HEK293 (cell line): ENCODE measurements around the gene USP31.

Experiments used
- CTCF ChIA-PET: fragments of 350-600 bp; formaldehyde crosslinking; extraction: SDS; loops from one replicate; lab custom pipeline; 2021; ENCODE audit warnings: antibody characterized with exemption; lab: Yijun Ruan, JAX
- POLR2A ChIA-PET: fragments of 300-600 bp; formaldehyde crosslinking; extraction: SDS; loops from one replicate; lab custom pipeline; 2020; ENCODE audit warnings: antibody characterized with exemption, inconsistent platforms; lab: Yijun Ruan, JAX
- H3K27ac ChIP-seq: fragments of 200-500 bp; sonication (Bioruptor generic); 2 replicates; pipeline ENCODE4 v1.5.1; 2014; ENCODE audit warnings: low read depth, low read length, control low read depth, inconsistent platforms; ENCODE audit errors: extremely low read depth
- H3K36me3 ChIP-seq, 2 experiments: fragments of 200-500 bp in 1 of 2; sonication (Bioruptor generic) in 1 of 2; 1 replicate in 1 of 2; 2 replicates in 1 of 2; pipeline ENCODE4 v1.5.1; 2014 to 2017; ENCODE audit warnings: inconsistent platforms in 2 of 2, low read length in 2 of 2; ENCODE audit not compliant: control insufficient read depth in 2 of 2, insufficient read depth in 1 of 2
- H3K4me1 ChIP-seq: fragments of 200-500 bp; sonication (Bioruptor generic); 2 replicates; pipeline ENCODE4 v1.5.1; 2014; ENCODE audit warnings: mild to moderate bottlenecking, low read length, inconsistent platforms; ENCODE audit not compliant: control insufficient read depth, insufficient read depth
- H3K4me3 ChIP-seq: 2 replicates; pipeline ENCODE4 v1.5.1; 2011; ENCODE audit warnings: low read depth, mild to moderate bottlenecking, control low read depth, low read length, moderate library complexity
- H3K9me3 ChIP-seq: fragments of 200-500 bp; sonication (Bioruptor generic); 2 replicates; pipeline ENCODE4 v1.5.1; 2014; ENCODE audit warnings: low read depth, low read length, inconsistent platforms; ENCODE audit not compliant: control insufficient read depth, insufficient read depth
- BCL11B ChIP-seq: fragments of 450-650 bp; formaldehyde crosslinking; IDR thresholded peaks from 2 replicates; pipeline ENCODE4 v1.5.1; 2016; ENCODE audit warnings: low read depth, missing biosample characterization, missing genetic modification characterization
- CTCF ChIP-seq: fragments of 450-650 bp; formaldehyde crosslinking; IDR thresholded peaks from 2 replicates; pipeline ENCODE4 v1.5.1; 2016; ENCODE audit warnings: missing biosample characterization, missing genetic modification characterization
- FEZF1 ChIP-seq: fragments of 450-650 bp; formaldehyde crosslinking; IDR thresholded peaks from 2 replicates; pipeline ENCODE4 v1.5.1; 2016; ENCODE audit warnings: missing biosample characterization, missing genetic modification characterization
- GLIS1 ChIP-seq: fragments of 450-650 bp; formaldehyde crosslinking; IDR thresholded peaks from 2 replicates; pipeline ENCODE4 v1.5.1; 2016; ENCODE audit warnings: missing biosample characterization, missing genetic modification characterization
- HOXD13 ChIP-seq: sonication (generic); formaldehyde crosslinking; IDR thresholded peaks from 2 replicates; pipeline ENCODE4 v1.8.0; 2022; ENCODE audit warnings: missing genetic modification reagents, borderline replicate concordance
- PBX3 ChIP-seq: sonication (generic); formaldehyde crosslinking; IDR thresholded peaks from 2 replicates; pipeline ENCODE4 v1.8.1; 2022; ENCODE audit warnings: mild to moderate bottlenecking, moderate library complexity, missing genetic modification reagents
- PRDM2 ChIP-seq: fragments of 450-650 bp; formaldehyde crosslinking; IDR thresholded peaks from 2 replicates; pipeline ENCODE4 v1.5.1; 2016; ENCODE audit warnings: missing biosample characterization, missing genetic modification characterization, borderline replicate concordance
- SCRT2 ChIP-seq: fragments of 450-650 bp; formaldehyde crosslinking; IDR thresholded peaks from 2 replicates; pipeline ENCODE4 v1.5.1; 2016; ENCODE audit warnings: missing biosample characterization, missing genetic modification characterization
- ZBTB10 ChIP-seq: fragments of 450-650 bp; formaldehyde crosslinking; IDR thresholded peaks from 2 replicates; pipeline ENCODE4 v1.5.1; 2016; ENCODE audit warnings: missing biosample characterization, missing genetic modification characterization
- ZBTB48 ChIP-seq: fragments of 450-650 bp; formaldehyde crosslinking; IDR thresholded peaks from 2 replicates; pipeline ENCODE4 v1.5.1; 2016; ENCODE audit warnings: missing biosample characterization, missing genetic modification characterization
- ZEB2 ChIP-seq: fragments of 450-650 bp; formaldehyde crosslinking; IDR thresholded peaks from 2 replicates; pipeline ENCODE4 v1.5.1; 2016; ENCODE audit warnings: missing biosample characterization, missing genetic modification characterization
- ZFP37 ChIP-seq: fragments of 450-650 bp; formaldehyde crosslinking; IDR thresholded peaks from 2 replicates; pipeline ENCODE4 v1.5.1; 2016; ENCODE audit warnings: missing biosample characterization, missing genetic modification characterization
- ZFP69B ChIP-seq: fragments of 450-650 bp; formaldehyde crosslinking; IDR thresholded peaks from 2 replicates; pipeline ENCODE4 v1.5.1; 2016; ENCODE audit warnings: missing biosample characterization, missing genetic modification characterization
- ZNF133 ChIP-seq: fragments of 450-650 bp; formaldehyde crosslinking; IDR thresholded peaks from 2 replicates; pipeline ENCODE4 v1.5.1; 2016; ENCODE audit warnings: missing biosample characterization, missing genetic modification characterization
- ZNF169 ChIP-seq: fragments of 450-650 bp; formaldehyde crosslinking; IDR thresholded peaks from 2 replicates; pipeline ENCODE4 v1.5.1; 2016; ENCODE audit warnings: missing biosample characterization, missing genetic modification characterization
- ZNF248 ChIP-seq: fragments of 450-650 bp; formaldehyde crosslinking; IDR thresholded peaks from 2 replicates; pipeline ENCODE4 v1.5.1; 2017; ENCODE audit warnings: missing biosample characterization, missing genetic modification characterization
- ZNF335 ChIP-seq: fragments of 450-650 bp; formaldehyde crosslinking; conservative IDR thresholded peaks from 2 replicates; pipeline ENCODE4 v1.5.1; 2016; ENCODE audit warnings: missing biosample characterization, missing genetic modification characterization
- ZNF366 ChIP-seq: fragments of 450-650 bp; formaldehyde crosslinking; conservative IDR thresholded peaks from 2 replicates; pipeline ENCODE4 v1.5.1; 2016; ENCODE audit warnings: missing biosample characterization, missing genetic modification characterization
- ZNF433 ChIP-seq: fragments of 450-650 bp; formaldehyde crosslinking; IDR thresholded peaks from 2 replicates; pipeline ENCODE4 v1.5.1; 2016; ENCODE audit warnings: missing biosample characterization, missing genetic modification characterization, low read depth
- ZNF473 ChIP-seq: fragments of 450-650 bp; formaldehyde crosslinking; IDR thresholded peaks from 2 replicates; pipeline ENCODE4 v1.5.1; 2017; ENCODE audit warnings: missing biosample characterization, missing genetic modification characterization
- ZNF521 ChIP-seq: fragments of 450-650 bp; formaldehyde crosslinking; IDR thresholded peaks from 2 replicates; pipeline ENCODE4 v1.5.1; 2017; ENCODE audit warnings: missing biosample characterization, mild to moderate bottlenecking, missing genetic modification characterization
- ZNF555 ChIP-seq: fragments of 450-650 bp; formaldehyde crosslinking; conservative IDR thresholded peaks from 2 replicates; pipeline ENCODE4 v1.5.1; 2017; ENCODE audit warnings: missing biosample characterization, mild to moderate bottlenecking, missing genetic modification characterization, inconsistent platforms
- ZNF596 ChIP-seq: fragments of 450-650 bp; IDR thresholded peaks from 2 replicates; pipeline ENCODE4 v1.5.0; 2018; ENCODE audit warnings: missing biosample characterization, mild to moderate bottlenecking, missing genetic modification characterization, moderate library complexity
- ZNF623 ChIP-seq: fragments of 450-650 bp; formaldehyde crosslinking; IDR thresholded peaks from 2 replicates; pipeline ENCODE4 v1.5.1; 2016; ENCODE audit warnings: missing biosample characterization, missing genetic modification characterization
- ZNF629 ChIP-seq: fragments of 450-650 bp; formaldehyde crosslinking; IDR thresholded peaks from 2 replicates; pipeline ENCODE4 v1.5.1; 2017; ENCODE audit warnings: missing biosample characterization, missing genetic modification characterization
- ZNF701 ChIP-seq: fragments of 450-650 bp; formaldehyde crosslinking; IDR thresholded peaks from 2 replicates; pipeline ENCODE4 v1.5.1; 2016; ENCODE audit warnings: missing biosample characterization, missing genetic modification characterization
- ZNF76 ChIP-seq: fragments of 450-650 bp; formaldehyde crosslinking; IDR thresholded peaks from 2 replicates; pipeline ENCODE4; 2016; ENCODE audit warnings: low read depth, missing biosample characterization, missing genetic modification characterization, borderline replicate concordance

Gene USP31

GRCh38 chr16:23131931-23132621 lies 17.2 kb downstream of the USP31 start:
- Histone ChIP-seq H3K4me3 (no peak overlapping the region), H3K27ac (no peak overlapping the region; the same call in 1 of the 2 replicates), H3K36me3 (peaks cover 0 to 3% of the 10 kb centered on the region in 2 experiments; a peak in 1 of 3 replicates), H3K4me1 (peaks cover 19% of the 10 kb centered on the region; the same call in 1 of the 2 replicates), H3K9me3 (no peaks in the 10 kb centered on the region)
- ChIA-PET CTCF (interaction anchor here (0.9 kb wide), 1 partner anchor 15 kb away, joined by 3 read pairs; no protein-coding TSS in a partner anchor), POLR2A (no interaction called here)
- no peak for TF ChIP-seq ZFP37 (tag by site-specific recombination)
- no peak for TF ChIP-seq ZNF248 (tag by site-specific recombination)
- no peak for TF ChIP-seq ZNF133 (tag by site-specific recombination)
- TF ChIP-seq SCRT2, result peak; percentile 68
- no peak for TF ChIP-seq FEZF1 (tag by site-specific recombination)
- no peak for TF ChIP-seq ZNF433 (tag by site-specific recombination)
- TF ChIP-seq PBX3 (CRISPR knock-in tag), result no peak
- no peak for TF ChIP-seq ZNF366 (tag by site-specific recombination)
- TF ChIP-seq ZNF596 (tag by site-specific recombination), result no peak
- TF ChIP-seq ZNF555, result no peak
- 0 out of 2 replicates have a peak, but pooled peaks have one; percentile 17 for TF ChIP-seq ZEB2 (tag by site-specific recombination)
- 0 out of 2 replicates have a peak, but pooled peaks have one; percentile 13 for TF ChIP-seq GLIS1 (tag by site-specific recombination)
- TF ChIP-seq BCL11B (tag by site-specific recombination), result no peak
- no peak for TF ChIP-seq ZNF473 (tag by site-specific recombination)
- no peak for TF ChIP-seq CTCF (tag by site-specific recombination)
- TF ChIP-seq ZBTB48, result no peak
- TF ChIP-seq PRDM2, result no peak
- TF ChIP-seq ZNF521 (tag by site-specific recombination), result no peak
- no peak for TF ChIP-seq ZBTB10 (tag by site-specific recombination)
- TF ChIP-seq ZNF169, result no peak
- no peak for TF ChIP-seq ZNF76 (tag by site-specific recombination)
- TF ChIP-seq HOXD13 (CRISPR knock-in tag), result no peak
- no peak for TF ChIP-seq ZNF701
- peak; percentile 24; the same call in 1 of the 2 replicates for TF ChIP-seq ZNF335
- TF ChIP-seq ZNF629, result peak; percentile 68
- no peak for TF ChIP-seq ZFP69B (tag by site-specific recombination)
- TF ChIP-seq ZNF623, result no peak
